Activated naive CD4-positive, alpha-beta T cell treated with anti-CD3 and anti-CD28 coated beads for 36 hours (primary cell): ENCODE results near the gene TCF25. TPM values are rescaled to one million over a fixed set of nuclear protein-coding genes. Genes with fewer than 3 reads are reported as not detected.
"Not testable (repeated sequence)": the region's sequence is repeated elsewhere in the genome, so short reads cannot be mapped to it uniquely, and the experiment has no call there.

Experiments
- CTCF ChIA-PET: fragments of 350-600 bp; sonication (Branson Sonifier 250); formaldehyde crosslinking; loops from one replicate; lab custom pipeline; 2021; ENCODE audit warnings: antibody characterized with exemption; lab: Charles Lee
- DNase-seq: peaks from one replicate; pipeline ENCODE4 v3.0.0-alpha.2; 2020
- H3K27ac Mint-ChIP-seq: one replicate; pipeline ENCODE4 v1.8.0; 2021; ENCODE audit warnings: mild to moderate bottlenecking, mixed read lengths
- H3K27me3 Mint-ChIP-seq: one replicate; pipeline ENCODE4 v1.8.0; 2021; ENCODE audit warnings: low read depth, mixed read lengths
- H3K36me3 Mint-ChIP-seq: one replicate; pipeline ENCODE4 v1.8.0; 2021; ENCODE audit warnings: low read depth, mixed read lengths
- H3K4me1 Mint-ChIP-seq: one replicate; pipeline ENCODE4 v1.8.0; 2021; ENCODE audit warnings: low read depth, mixed read lengths
- H3K4me3 Mint-ChIP-seq: one replicate; pipeline ENCODE4 v1.8.0; 2021; ENCODE audit warnings: mild to moderate bottlenecking, moderate library complexity, mixed read lengths
- H3K9me3 Mint-ChIP-seq: one replicate; pipeline ENCODE4 v1.8.0; 2021; ENCODE audit warnings: mixed read lengths
- intact Hi-C: fragments of 100-400 bp; cut with micrococcal nuclease; formaldehyde crosslinking; loops from one replicate; pipeline ENCODE4 v1.15.1; 2023
- total RNA-seq, 2 experiments: library from RNA; stranded (reverse); gene quantifications; one replicate each; pipeline ENCODE4 v1.2.3, GENCODE V29; 2021

Gene TCF25
- total RNA-seq, 2 experiments from 2014 or later, result 108 to 109 TPM

DNA sequence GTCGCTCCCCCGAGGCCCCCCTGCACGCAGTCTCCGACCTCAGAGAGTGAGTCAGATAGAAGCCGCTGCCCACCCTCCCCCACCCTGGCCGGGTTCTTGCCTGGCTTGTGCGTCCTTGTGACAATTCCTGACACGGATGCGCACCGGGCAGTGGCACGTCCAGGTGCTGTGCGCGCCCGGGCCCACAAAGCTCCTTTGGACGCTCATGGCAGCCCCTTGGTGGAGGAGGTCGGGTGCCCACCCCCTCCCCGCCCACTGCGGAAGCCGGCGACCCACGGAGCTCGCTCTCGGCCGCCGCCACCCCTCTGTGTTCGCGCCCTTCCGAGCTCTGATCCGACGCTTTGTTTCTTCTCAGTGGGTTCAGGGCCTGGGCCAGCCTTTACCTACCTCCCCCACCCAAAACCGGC lies 49.1 kb downstream of the TCF25 start:
- Mint-ChIP-seq H3K4me1 (peaks cover 42% of the 10 kb centered on the region), H3K27ac (no peak overlapping the region), H3K4me3 (peak overlapping the region; percentile 39), H3K27me3 (peaks cover 47% of the 10 kb centered on the region), H3K9me3 (no peaks in the 10 kb centered on the region), H3K36me3 (no peaks in the 10 kb centered on the region)
- CTCF ChIA-PET, result interaction anchor here (1.3 kb wide), 1 partner anchor 12 kb away, joined by 5 read pairs; no protein-coding TSS in a partner anchor
- DNase-seq, result no peak
- intact Hi-C loops, result no loop called here

GRCh38 chr16:89922884-89923639 lies 49.7 kb downstream of the TCF25 start, which contains the start of gene TUBB3:
Gene TUBB3, plus strand, starts transcription at chr16:89923342. Its CDS starts 60 bp downstream, at chr16:89923402.
- Mint-ChIP-seq H3K36me3 (no peaks in the 10 kb centered on the region), H3K4me1 (peaks cover 37% of the 10 kb centered on the region), H3K9me3 (no peaks in the 10 kb centered on the region), H3K27ac (no peak within 1 kb of the TSS), H3K4me3 (peak within 1 kb of the TSS; percentile 39), H3K27me3 (peaks cover 53% of the 10 kb centered on the region)
- CTCF ChIA-PET, result interaction anchor here (1.3 kb wide), 1 partner anchor 13 kb away, joined by 5 read pairs; no protein-coding TSS in a partner anchor
- intact Hi-C loops, result no loop called here
- DNase-seq, result no peak

- Mint-ChIP-seq H3K4me3 (no peak overlapping the region), H3K4me1 (peaks cover 32% of the 10 kb centered on the region), H3K27ac (no peak overlapping the region), H3K9me3 (no peaks in the 10 kb centered on the region), H3K36me3 (no peaks in the 10 kb centered on the region), H3K27me3 (peaks cover 51% of the 10 kb centered on the region)
- CTCF ChIA-PET, result interaction anchor here (1.6 kb wide), 1 partner anchor 13 kb away, joined by 7 read pairs; no protein-coding TSS in a partner anchor
- no peak for DNase-seq
- intact Hi-C loops, result no loop called here
Measured at GRCh38 chr16:89923640-89924296, 50.4 kb downstream of the TCF25 start.

GRCh38 chr16:89924297-89924924 lies 51.0 kb downstream of the TCF25 start:
- Mint-ChIP-seq H3K4me1 (peaks cover 31% of the 10 kb centered on the region), H3K27me3 (peaks cover 47% of the 10 kb centered on the region), H3K9me3 (no peaks in the 10 kb centered on the region), H3K36me3 (no peaks in the 10 kb centered on the region), H3K27ac (no peak overlapping the region), H3K4me3 (no peak overlapping the region)
- intact Hi-C loops, result no loop called here
- CTCF ChIA-PET, result interaction anchor here (1.6 kb wide), 1 partner anchor 14 kb away, joined by 7 read pairs; no protein-coding TSS in a partner anchor
- DNase-seq, result peak; percentile 42

GRCh38 chr16:89924925-89925307 lies 51.5 kb downstream of the TCF25 start:
- Mint-ChIP-seq H3K36me3 (no peaks in the 10 kb centered on the region), H3K4me3 (no peak overlapping the region), H3K27me3 (peaks cover 46% of the 10 kb centered on the region), H3K27ac (no peak overlapping the region), H3K4me1 (peaks cover 27% of the 10 kb centered on the region), H3K9me3 (no peaks in the 10 kb centered on the region)
- CTCF ChIA-PET, result interaction anchor here (1.6 kb wide), 1 partner anchor 15 kb away, joined by 7 read pairs; no protein-coding TSS in a partner anchor
- intact Hi-C loops, result loop anchor here (5.0 kb wide), 1 partner anchor 108 kb away; the partner anchor contains the start of gene FANCA
- DNase-seq, result no peak

- CTCF ChIA-PET, result no interaction called here
- intact Hi-C loops, result loop anchor here (1.0 to 5.0 kb wide), 3 partner anchors 7 to 108 kb away; partner anchors contain the start of genes DBNDD1, FANCA and MC1R
- Mint-ChIP-seq H3K27ac (no peak overlapping the region), H3K27me3 (peaks cover 44% of the 10 kb centered on the region), H3K36me3 (no peaks in the 10 kb centered on the region), H3K4me1 (peaks cover 23% of the 10 kb centered on the region), H3K9me3 (no peaks in the 10 kb centered on the region), H3K4me3 (peak overlapping the region; percentile 12)
- no peak for DNase-seq
Measured at GRCh38 chr16:89925596-89926079, 52.2 kb downstream of the TCF25 start.

DNA sequence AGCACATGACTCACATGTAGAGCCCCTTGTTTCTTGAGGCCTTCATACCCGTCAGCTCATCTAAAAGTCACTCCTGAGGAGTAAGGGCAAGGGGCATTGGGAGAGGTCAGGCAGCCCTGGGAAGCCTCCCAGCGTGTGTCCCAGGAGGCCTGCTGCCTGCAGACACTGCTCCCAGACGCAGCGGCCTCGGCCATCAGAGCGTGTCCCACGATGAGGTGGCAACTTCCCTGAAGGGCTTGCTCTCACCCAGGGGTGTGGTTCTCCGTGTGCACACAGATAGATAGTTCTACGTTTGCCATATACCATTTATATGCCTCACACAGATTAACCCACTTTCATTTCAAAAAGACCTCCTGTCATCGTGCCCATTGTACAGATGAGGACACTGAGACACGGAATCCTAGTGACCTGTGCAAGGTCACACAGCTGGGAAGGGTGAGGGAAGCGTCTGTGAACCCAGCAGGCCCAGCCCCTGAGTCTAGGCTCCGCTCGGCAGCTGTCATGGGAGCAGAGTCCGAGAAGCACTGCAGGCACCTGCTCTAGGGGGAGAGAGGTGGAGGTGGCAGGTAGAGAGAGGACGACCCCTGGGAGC lies 58.0 kb downstream of the TCF25 start:
- CTCF ChIA-PET, result no interaction called here
- H3K27me3 Mint-ChIP-seq, result peaks cover 17% of the 10 kb centered on the region
- no peaks in the 10 kb centered on the region for H3K9me3 Mint-ChIP-seq
- H3K27ac Mint-ChIP-seq, result no peak overlapping the region
- H3K4me3 Mint-ChIP-seq, result no peak overlapping the region
- DNase-seq, result no peak
- H3K36me3 Mint-ChIP-seq, result no peaks in the 10 kb centered on the region
- no peaks in the 10 kb centered on the region for H3K4me1 Mint-ChIP-seq
- intact Hi-C loops, result no loop called here

DNA sequence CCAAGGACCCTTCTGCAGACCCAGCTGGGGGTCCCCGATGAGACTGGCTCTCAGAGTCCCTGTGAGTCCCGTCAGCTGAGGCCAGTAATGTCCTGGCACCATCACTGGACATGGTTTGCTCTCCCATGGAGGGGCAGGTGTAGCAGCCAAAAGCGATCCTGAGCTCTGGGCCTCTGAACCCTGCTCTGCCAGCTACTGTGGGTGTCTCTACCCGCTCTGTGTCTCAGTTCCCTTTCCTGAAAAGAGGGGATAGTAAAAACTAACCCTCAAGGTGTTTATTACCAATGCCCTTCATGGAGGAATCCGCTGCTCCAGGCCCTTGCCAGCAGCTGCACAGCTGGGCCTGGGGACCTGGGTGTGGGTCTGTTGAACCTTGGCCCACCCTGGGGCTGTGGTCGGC lies 58.6 kb downstream of the TCF25 start:
- Mint-ChIP-seq H3K27ac (no peak overlapping the region), H3K36me3 (no peaks in the 10 kb centered on the region), H3K4me3 (no peak overlapping the region), H3K4me1 (no peaks in the 10 kb centered on the region), H3K27me3 (peaks cover 14% of the 10 kb centered on the region), H3K9me3 (no peaks in the 10 kb centered on the region)
- intact Hi-C loops, result no loop called here
- DNase-seq, result no peak
- CTCF ChIA-PET, result no interaction called here

DNA sequence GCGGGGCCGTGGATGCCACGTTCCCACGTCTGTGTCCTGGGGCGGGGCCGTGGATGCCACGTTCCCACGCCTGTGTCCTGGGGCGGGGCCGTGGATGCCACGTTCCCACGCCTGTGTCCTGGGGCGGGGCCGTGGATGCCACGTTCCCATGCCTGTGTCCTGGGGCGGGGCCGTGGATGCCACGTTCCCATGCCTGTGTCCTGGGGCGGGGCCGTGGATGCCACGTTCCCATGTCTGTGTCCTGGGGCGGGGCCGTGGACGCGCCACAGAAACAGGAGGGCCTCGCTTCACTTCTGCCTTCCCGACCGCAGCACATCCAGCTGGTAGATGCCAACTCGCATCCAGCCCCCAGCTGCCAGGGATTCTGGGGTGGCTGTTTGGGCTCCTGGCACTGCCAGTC lies 60.6 kb downstream of the TCF25 start:
- H3K27me3 Mint-ChIP-seq, H3K9me3 Mint-ChIP-seq, H3K27ac Mint-ChIP-seq, H3K4me1 Mint-ChIP-seq, DNase-seq, intact Hi-C loops, H3K4me3 Mint-ChIP-seq, H3K36me3 Mint-ChIP-seq: not testable (repeated sequence)
- CTCF ChIA-PET, result interaction anchor here (0.7 kb wide), 1 partner anchor 92 kb away, joined by 3 read pairs; no protein-coding TSS in a partner anchor

DNA sequence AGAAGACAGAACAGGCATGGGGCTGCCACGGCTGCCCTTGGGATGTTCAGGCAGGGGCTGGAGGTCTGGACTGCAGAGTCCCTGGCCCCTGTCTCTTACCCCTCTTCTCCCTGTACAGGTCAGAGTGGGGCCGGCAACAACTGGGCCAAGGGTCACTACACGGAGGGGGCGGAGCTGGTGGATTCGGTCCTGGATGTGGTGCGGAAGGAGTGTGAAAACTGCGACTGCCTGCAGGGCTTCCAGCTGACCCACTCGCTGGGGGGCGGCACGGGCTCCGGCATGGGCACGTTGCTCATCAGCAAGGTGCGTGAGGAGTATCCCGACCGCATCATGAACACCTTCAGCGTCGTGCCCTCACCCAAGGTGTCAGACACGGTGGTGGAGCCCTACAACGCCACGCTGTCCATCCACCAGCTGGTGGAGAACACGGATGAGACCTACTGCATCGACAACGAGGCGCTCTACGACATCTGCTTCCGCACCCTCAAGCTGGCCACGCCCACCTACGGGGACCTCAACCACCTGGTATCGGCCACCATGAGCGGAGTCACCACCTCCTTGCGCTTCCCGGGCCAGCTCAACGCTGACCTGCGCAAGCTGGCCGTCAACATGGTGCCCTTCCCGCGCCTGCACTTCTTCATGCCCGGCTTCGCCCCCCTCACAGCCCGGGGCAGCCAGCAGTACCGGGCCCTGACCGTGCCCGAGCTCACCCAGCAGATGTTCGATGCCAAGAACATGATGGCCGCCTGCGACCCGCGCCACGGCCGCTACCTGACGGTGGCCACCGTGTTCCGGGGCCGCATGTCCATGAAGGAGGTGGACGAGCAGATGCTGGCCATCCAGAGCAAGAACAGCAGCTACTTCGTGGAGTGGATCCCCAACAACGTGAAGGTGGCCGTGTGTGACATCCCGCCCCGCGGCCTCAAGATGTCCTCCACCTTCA lies 61.5 kb downstream of the TCF25 start:
- no peak for DNase-seq
- Mint-ChIP-seq H3K36me3 (no peaks in the 10 kb centered on the region), H3K4me1 (no peaks in the 10 kb centered on the region), H3K27ac (no peak overlapping the region), H3K27me3 (peaks cover 1% of the 10 kb centered on the region), H3K9me3 (no peaks in the 10 kb centered on the region), H3K4me3 (no peak overlapping the region)
- intact Hi-C loops, result no loop called here
- CTCF ChIA-PET, result interaction anchor here (1.1 kb wide), 1 partner anchor 25 kb away, joined by 3 read pairs; no protein-coding TSS in a partner anchor

DNA sequence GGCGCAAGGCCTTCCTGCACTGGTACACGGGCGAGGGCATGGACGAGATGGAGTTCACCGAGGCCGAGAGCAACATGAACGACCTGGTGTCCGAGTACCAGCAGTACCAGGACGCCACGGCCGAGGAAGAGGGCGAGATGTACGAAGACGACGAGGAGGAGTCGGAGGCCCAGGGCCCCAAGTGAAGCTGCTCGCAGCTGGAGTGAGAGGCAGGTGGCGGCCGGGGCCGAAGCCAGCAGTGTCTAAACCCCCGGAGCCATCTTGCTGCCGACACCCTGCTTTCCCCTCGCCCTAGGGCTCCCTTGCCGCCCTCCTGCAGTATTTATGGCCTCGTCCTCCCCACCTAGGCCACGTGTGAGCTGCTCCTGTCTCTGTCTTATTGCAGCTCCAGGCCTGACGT lies 62.2 kb downstream of the TCF25 start:
- intact Hi-C loops, H3K4me3 Mint-ChIP-seq, H3K4me1 Mint-ChIP-seq, H3K9me3 Mint-ChIP-seq, DNase-seq, H3K27ac Mint-ChIP-seq, H3K27me3 Mint-ChIP-seq, H3K36me3 Mint-ChIP-seq: not testable (repeated sequence)
- CTCF ChIA-PET, result interaction anchor here (1.1 kb wide), 1 partner anchor 26 kb away, joined by 3 read pairs; no protein-coding TSS in a partner anchor
